GM20000 (cell line): ENCODE measurements around the gene STAC3.

Experiments
- DNase-seq: peaks from one replicate; pipeline ENCODE4 v3.0.0; 2012; ENCODE audit warnings: low spot score
- TF ChIP-seq, protein P1 (sequence below): IDR thresholded peaks from 2 replicates; pipeline ENCODE4 v1.5.1; 2012; ENCODE audit warnings: mild to moderate bottlenecking, control low read depth; ENCODE audit errors: extremely low read depth, missing control alignments

Gene STAC3

DNA sequence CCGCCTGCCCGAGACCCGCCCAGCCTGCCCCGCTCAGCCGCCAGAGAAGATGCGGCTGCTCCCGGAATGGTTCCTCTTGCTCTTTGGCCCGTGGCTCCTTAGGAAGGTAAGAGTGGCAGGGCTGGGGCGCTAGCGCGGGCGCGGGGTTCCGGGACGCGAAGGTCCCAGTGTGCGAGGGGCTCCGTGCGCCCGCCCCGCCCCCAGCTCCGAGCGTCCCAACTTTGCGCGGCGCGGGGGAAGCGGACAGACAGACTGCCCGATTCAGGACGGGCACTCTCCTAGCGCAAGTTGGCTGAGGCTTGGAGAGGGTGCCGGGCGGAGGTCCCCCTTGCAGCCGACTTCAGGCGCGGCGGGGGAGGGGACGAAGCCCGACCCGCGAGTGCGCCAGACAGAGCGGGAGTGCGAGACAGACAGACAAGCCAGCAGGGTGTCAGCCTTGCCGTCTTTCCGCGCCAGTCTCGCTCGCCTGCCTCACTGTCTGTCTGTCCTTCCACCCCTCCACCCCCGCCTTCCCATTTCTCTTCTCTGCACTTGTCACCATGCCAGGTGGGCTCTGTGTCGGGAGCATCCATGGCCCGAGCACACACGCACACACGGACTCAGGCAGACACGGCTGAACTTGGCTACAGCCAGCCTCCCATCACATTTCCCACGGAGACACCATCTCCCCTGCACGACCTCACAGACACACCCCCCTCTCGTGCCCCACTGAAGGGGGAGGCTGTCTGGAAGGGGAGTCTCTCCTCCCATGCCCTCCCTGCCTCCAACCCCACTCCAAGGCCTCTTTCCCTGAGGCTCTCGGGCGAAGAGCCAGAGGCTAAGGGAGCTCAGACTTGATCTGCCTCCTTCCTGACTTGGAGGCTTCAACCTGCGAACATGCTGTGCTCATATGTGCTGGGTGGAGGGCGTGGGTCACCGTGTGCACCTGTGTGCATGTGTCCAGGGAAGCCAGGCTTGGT, 33.8 kb downstream of the STAC3 start:
- TF ChIP-seq, protein P1, sequence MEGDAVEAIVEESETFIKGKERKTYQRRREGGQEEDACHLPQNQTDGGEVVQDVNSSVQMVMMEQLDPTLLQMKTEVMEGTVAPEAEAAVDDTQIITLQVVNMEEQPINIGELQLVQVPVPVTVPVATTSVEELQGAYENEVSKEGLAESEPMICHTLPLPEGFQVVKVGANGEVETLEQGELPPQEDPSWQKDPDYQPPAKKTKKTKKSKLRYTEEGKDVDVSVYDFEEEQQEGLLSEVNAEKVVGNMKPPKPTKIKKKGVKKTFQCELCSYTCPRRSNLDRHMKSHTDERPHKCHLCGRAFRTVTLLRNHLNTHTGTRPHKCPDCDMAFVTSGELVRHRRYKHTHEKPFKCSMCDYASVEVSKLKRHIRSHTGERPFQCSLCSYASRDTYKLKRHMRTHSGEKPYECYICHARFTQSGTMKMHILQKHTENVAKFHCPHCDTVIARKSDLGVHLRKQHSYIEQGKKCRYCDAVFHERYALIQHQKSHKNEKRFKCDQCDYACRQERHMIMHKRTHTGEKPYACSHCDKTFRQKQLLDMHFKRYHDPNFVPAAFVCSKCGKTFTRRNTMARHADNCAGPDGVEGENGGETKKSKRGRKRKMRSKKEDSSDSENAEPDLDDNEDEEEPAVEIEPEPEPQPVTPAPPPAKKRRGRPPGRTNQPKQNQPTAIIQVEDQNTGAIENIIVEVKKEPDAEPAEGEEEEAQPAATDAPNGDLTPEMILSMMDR: no peak
- DNase-seq: no peak

GRCh38 chr12:57216014-57216911, 34.7 kb downstream of the STAC3 start, which contains the start of gene NXPH4:
Gene NXPH4, plus strand, starts transcription at chr12:57216794. Its CDS starts 176 bp downstream, at chr12:57216970.
- peak; percentile 88 for DNase-seq
- TF ChIP-seq, protein P1: peak; percentile 25

GRCh38 chr12:57215668-57216013, 35.3 kb downstream of the STAC3 start:
- TF ChIP-seq, protein P1: no peak
- peak; percentile 77 for DNase-seq

GRCh38 chr12:57215065-57215464, 35.9 kb downstream of the STAC3 start:
- TF ChIP-seq, protein P1: no peak
- no peak for DNase-seq

DNA sequence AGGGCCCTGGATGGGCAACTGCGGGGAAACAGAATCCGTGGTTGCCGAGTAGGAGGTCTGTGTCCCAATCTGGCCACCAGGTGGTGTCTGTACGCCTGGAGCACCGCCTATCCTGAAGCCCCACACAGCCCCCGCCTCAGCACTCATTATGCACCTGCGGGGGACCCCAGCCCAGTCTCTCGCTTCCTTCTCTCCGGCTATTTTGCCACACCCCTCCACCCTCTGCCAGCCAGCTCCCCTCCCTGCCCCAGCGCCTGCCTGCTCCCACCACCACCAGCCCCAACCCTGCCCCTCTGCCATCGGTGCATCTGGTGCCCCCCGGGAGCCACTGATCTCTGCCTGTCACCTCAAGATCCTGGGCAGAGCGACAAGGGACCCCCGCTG, 36.6 kb downstream of the STAC3 start:
- DNase-seq: peak; percentile 86
- TF ChIP-seq, protein P1: peak; percentile 82

GRCh38 chr12:57213763-57214397, 37.1 kb downstream of the STAC3 start:
- TF ChIP-seq, protein P1: no peak

More at GRCh38 chr12:57213763-57214397, 37.1 kb downstream of the STAC3 start:
- DNase-seq: no peak
